ENCODE results near the gene ATXN2.

DNA sequence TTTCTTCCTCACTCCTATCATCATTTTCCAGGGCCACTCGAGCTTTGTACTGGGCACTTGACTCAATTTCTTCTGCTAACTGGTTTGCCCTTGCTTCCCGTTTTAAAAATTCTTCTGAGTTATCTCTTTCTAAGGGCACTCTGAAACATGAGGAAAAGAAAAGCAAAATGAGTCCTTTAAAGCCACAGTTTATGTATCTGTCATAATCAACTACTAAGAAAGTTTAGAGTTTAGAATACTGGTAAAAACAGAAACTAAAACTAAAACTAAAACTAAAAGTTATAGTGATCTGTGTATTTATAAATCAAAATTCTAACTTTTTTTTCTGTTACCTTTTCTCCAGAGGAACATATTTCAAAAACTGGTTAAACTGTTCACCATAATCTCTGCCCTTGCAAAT is 79.2 kb downstream of the ATXN2 start:
- TF ChIP-seq EZH2 (IDR thresholded peaks at IDR 0.05; ENCODE audit: low read length, unreplicated experiment) (no peak), EZH2phosphoT487 (IDR thresholded peaks at IDR 0.05; ENCODE audit: borderline replicate concordance, low read length) (no peak)
- TF ChIP-seq, protein P1, sequence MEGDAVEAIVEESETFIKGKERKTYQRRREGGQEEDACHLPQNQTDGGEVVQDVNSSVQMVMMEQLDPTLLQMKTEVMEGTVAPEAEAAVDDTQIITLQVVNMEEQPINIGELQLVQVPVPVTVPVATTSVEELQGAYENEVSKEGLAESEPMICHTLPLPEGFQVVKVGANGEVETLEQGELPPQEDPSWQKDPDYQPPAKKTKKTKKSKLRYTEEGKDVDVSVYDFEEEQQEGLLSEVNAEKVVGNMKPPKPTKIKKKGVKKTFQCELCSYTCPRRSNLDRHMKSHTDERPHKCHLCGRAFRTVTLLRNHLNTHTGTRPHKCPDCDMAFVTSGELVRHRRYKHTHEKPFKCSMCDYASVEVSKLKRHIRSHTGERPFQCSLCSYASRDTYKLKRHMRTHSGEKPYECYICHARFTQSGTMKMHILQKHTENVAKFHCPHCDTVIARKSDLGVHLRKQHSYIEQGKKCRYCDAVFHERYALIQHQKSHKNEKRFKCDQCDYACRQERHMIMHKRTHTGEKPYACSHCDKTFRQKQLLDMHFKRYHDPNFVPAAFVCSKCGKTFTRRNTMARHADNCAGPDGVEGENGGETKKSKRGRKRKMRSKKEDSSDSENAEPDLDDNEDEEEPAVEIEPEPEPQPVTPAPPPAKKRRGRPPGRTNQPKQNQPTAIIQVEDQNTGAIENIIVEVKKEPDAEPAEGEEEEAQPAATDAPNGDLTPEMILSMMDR (conservative IDR thresholded peaks at IDR 0.05; ENCODE audit: low read depth, low read length), result no peak
